Right atrium auricular region (tissue), 2 donors: ENCODE results near the gene AQP12A. TPM values are rescaled to one million over a fixed set of nuclear protein-coding genes. Genes with fewer than 3 reads are reported as not detected.

ENCODE experiments used
- DNase-seq: peaks from one replicate; pipeline ENCODE4 v3.0.0-alpha.2; 2019; ENCODE audit warnings: low spot score
- H3K27ac ChIP-seq, 2 donors: fragments of 200-600 bp; sonication (generic); 1 replicate in 1 of 2; 2 replicates in 1 of 2; pipeline ENCODE4 v1.5.1; 2016 to 2019
- H3K27me3 ChIP-seq, 2 donors: fragments of 200-600 bp; sonication (generic); one replicate each; pipeline versions ENCODE4 v1.5.1 to v1.6.0; 2017 to 2019
- H3K36me3 ChIP-seq: fragments of 200-600 bp; sonication (generic); one replicate; pipeline ENCODE4 v1.5.1; 2016
- H3K4me1 ChIP-seq, 2 donors: fragments of 200-600 bp; sonication (generic); one replicate each; pipeline versions ENCODE4 v1.5.1 to v1.6.0; 2017 to 2019
- H3K4me3 ChIP-seq, 2 donors: fragments of 200-600 bp; sonication (generic); 1 replicate in 1 of 2; 2 replicates in 1 of 2; pipeline ENCODE4 v1.5.1; 2017 to 2019; ENCODE audit warnings: mild to moderate bottlenecking in 1 of 2, moderate library complexity in 1 of 2
- H3K9me3 ChIP-seq, 2 donors: fragments of 200-600 bp; sonication (generic); one replicate each; pipeline ENCODE4 v1.5.1; 2019
- CTCF ChIP-seq, 2 donors: fragments of 200-600 bp; sonication (generic); IDR thresholded peaks; one replicate each; pipeline ENCODE4 v1.5.1; 2019; ENCODE audit warnings: antibody characterized with exemption in 2 of 2
- total RNA-seq, 2 donors: library from RNA; depleted of rRNA; stranded (reverse); fragments of >200 nt; gene quantifications; one replicate each; pipeline ENCODE4 v1.1.0, GENCODE V29; 2016

AQP12A gene
- total RNA-seq, 2 donors from 2014 or later: not detected

GRCh38 chr2:240733803-240734495 is 42.3 kb downstream of the AQP12A start:
- no peaks in the 10 kb centered on the region for H3K9me3 ChIP-seq
- no peak overlapping the region for H3K27ac ChIP-seq
- peak in 1 of 2 donors; percentile 14 for TF ChIP-seq CTCF (IDR thresholded peaks at IDR 0.05)
- DNase-seq: no peak
- H3K36me3 ChIP-seq: peaks cover 7% of the 10 kb centered on the region
- no peaks in the 10 kb centered on the region for H3K4me1 ChIP-seq
- no peak overlapping the region for H3K4me3 ChIP-seq
- H3K27me3 ChIP-seq: no peaks in the 10 kb centered on the region

- H3K36me3 ChIP-seq: peaks cover 7% of the 10 kb centered on the region
- no peaks in the 10 kb centered on the region for H3K9me3 ChIP-seq
- H3K4me3 ChIP-seq: no peak overlapping the region
- no peaks in the 10 kb centered on the region for H3K4me1 ChIP-seq
- no peak for TF ChIP-seq CTCF (IDR thresholded peaks at IDR 0.05)
- H3K27ac ChIP-seq: no peak overlapping the region
- H3K27me3 ChIP-seq: no peaks in the 10 kb centered on the region
- DNase-seq: no peak
Measured at GRCh38 chr2:240734756-240735155, 43.1 kb downstream of the AQP12A start.

GRCh38 chr2:240735476-240735875 is 43.8 kb downstream of the AQP12A start:
- Histone ChIP-seq H3K9me3 (no peaks in the 10 kb centered on the region), H3K4me1 (no peaks in the 10 kb centered on the region), H3K36me3 (peaks cover 7% of the 10 kb centered on the region), H3K27ac (no peak overlapping the region), H3K4me3 (no peak overlapping the region), H3K27me3 (no peaks in the 10 kb centered on the region)
- no peak for DNase-seq
- TF ChIP-seq CTCF (IDR thresholded peaks at IDR 0.05): no peak

- Histone ChIP-seq H3K27ac (no peak overlapping the region), H3K9me3 (no peaks in the 10 kb centered on the region), H3K36me3 (peaks cover 7% of the 10 kb centered on the region), H3K27me3 (no peaks in the 10 kb centered on the region), H3K4me3 (no peak overlapping the region), H3K4me1 (no peaks in the 10 kb centered on the region)
- no peak for DNase-seq
- TF ChIP-seq CTCF (IDR thresholded peaks at IDR 0.05): no peak
Measured at GRCh38 chr2:240736281-240737250, 44.9 kb downstream of the AQP12A start.

- no peaks in the 10 kb centered on the region for H3K9me3 ChIP-seq
- no peaks in the 10 kb centered on the region for H3K4me1 ChIP-seq
- H3K4me3 ChIP-seq: no peak overlapping the region
- no peaks in the 10 kb centered on the region for H3K27me3 ChIP-seq
- no peak for DNase-seq
- no peak for TF ChIP-seq CTCF (IDR thresholded peaks at IDR 0.05)
- H3K36me3 ChIP-seq: peaks cover 7% of the 10 kb centered on the region
- H3K27ac ChIP-seq: no peak overlapping the region
Measured at GRCh38 chr2:240737512-240737911, 45.8 kb downstream of the AQP12A start.
